Liver (tissue), 9 donors: ENCODE data around the gene F5. TPM values are rescaled to one million over a fixed set of nuclear protein-coding genes. Genes with fewer than 3 reads are reported as not detected.

Experiments used
- DNase-seq: peaks from one replicate; pipeline ENCODE4 v3.0.0-alpha.2; 2017; ENCODE audit warnings: low spot score
- H3K27ac ChIP-seq, 2 donors: one replicate each; pipeline ENCODE4 v1.7.0; 2013; ENCODE audit warnings: inconsistent platforms in 2 of 2, low read length in 2 of 2, control low read depth in 1 of 2, low read depth in 1 of 2, mild to moderate bottlenecking in 1 of 2
- H3K27me3 ChIP-seq, 4 donors: one replicate each; pipeline versions ENCODE4 v1.6.1 to v1.7.0; 2013; ENCODE audit warnings: low read length in 3 of 4, inconsistent platforms in 1 of 4, mild to moderate bottlenecking in 1 of 4, moderate library complexity in 1 of 4; ENCODE audit not compliant: control insufficient read depth in 4 of 4, insufficient read depth in 4 of 4
- H3K36me3 ChIP-seq, 4 donors: one replicate each; pipeline versions ENCODE4 v1.6.1 to v1.7.0; 2013; ENCODE audit warnings: low read length in 3 of 4, mild to moderate bottlenecking in 3 of 4, low read depth in 1 of 4, moderate library complexity in 1 of 4; ENCODE audit not compliant: control insufficient read depth in 4 of 4, insufficient read depth in 3 of 4
- H3K4me1 ChIP-seq, 4 donors: one replicate each; pipeline versions ENCODE4 v1.6.1 to v1.7.0; 2013; ENCODE audit warnings: low read length in 3 of 4, mild to moderate bottlenecking in 3 of 4, moderate library complexity in 1 of 4; ENCODE audit not compliant: control insufficient read depth in 4 of 4, insufficient read depth in 4 of 4
- H3K4me3 ChIP-seq, 3 donors: one replicate each; pipeline versions ENCODE4 v1.6.1 to v1.7.0; 2013; ENCODE audit warnings: low read length in 3 of 3, control low read depth in 1 of 3, low read depth in 1 of 3, mild to moderate bottlenecking in 1 of 3
- H3K9ac ChIP-seq, 2 donors: one replicate each; pipeline ENCODE4 v1.7.0; 2013; ENCODE audit warnings: low read length in 2 of 2, mild to moderate bottlenecking in 2 of 2, moderate library complexity in 2 of 2, control low read depth in 1 of 2, low read depth in 1 of 2
- H3K9me3 ChIP-seq, 4 donors: one replicate each; pipeline versions ENCODE4 v1.6.1 to v1.7.0; 2013; ENCODE audit warnings: low read length in 3 of 4; ENCODE audit not compliant: control insufficient read depth in 4 of 4
- EGR1 ChIP-seq, 2 donors: IDR thresholded peaks; 2 replicates each; pipeline ENCODE4 v1.6.1; 2016 to 2018; ENCODE audit warnings: antibody characterized with exemption in 2 of 2, low read depth in 2 of 2
- FOXA1 ChIP-seq: IDR thresholded peaks from 2 replicates; pipeline ENCODE4 v1.6.1; 2016; ENCODE audit warnings: antibody characterized with exemption
- FOXA2 ChIP-seq: IDR thresholded peaks from 2 replicates; pipeline ENCODE4 v1.6.1; 2016; ENCODE audit warnings: antibody characterized with exemption
- GABPA ChIP-seq, 2 donors: IDR thresholded peaks in 1 of 2; conservative IDR thresholded peaks in 1 of 2; 2 replicates each; pipeline ENCODE4 v1.6.1; 2016; ENCODE audit warnings: antibody characterized with exemption in 2 of 2, mild to moderate bottlenecking in 1 of 2, moderate library complexity in 1 of 2
- HNF4A ChIP-seq, 2 donors: conservative IDR thresholded peaks; 2 replicates each; pipeline ENCODE4 v1.6.1; 2016; ENCODE audit warnings: antibody characterized with exemption in 2 of 2, mild to moderate bottlenecking in 2 of 2
- HNF4G ChIP-seq: IDR thresholded peaks from 2 replicates; pipeline ENCODE4 v1.6.1; 2016; ENCODE audit warnings: antibody characterized with exemption
- JUND ChIP-seq, 2 donors: IDR thresholded peaks; 2 replicates each; pipeline ENCODE4 v1.6.1; 2016; ENCODE audit warnings: antibody characterized with exemption in 2 of 2
- NR2F2 ChIP-seq: IDR thresholded peaks from 2 replicates; pipeline ENCODE4 v1.6.1; 2016; ENCODE audit warnings: antibody characterized with exemption
- RAD21 ChIP-seq, 2 donors: IDR thresholded peaks; 2 replicates each; pipeline ENCODE4 v1.6.1; 2016; ENCODE audit warnings: antibody characterized with exemption in 2 of 2, mild to moderate bottlenecking in 2 of 2
- RXRA ChIP-seq, 2 donors: IDR thresholded peaks; 2 replicates each; pipeline ENCODE4 v1.6.1; 2017 to 2018; ENCODE audit warnings: antibody characterized with exemption in 2 of 2, mild to moderate bottlenecking in 1 of 2
- SP1 ChIP-seq: IDR thresholded peaks from 2 replicates; pipeline ENCODE4 v1.6.1; 2018; ENCODE audit warnings: antibody characterized with exemption, mild to moderate bottlenecking
- TAF1 ChIP-seq: conservative IDR thresholded peaks from 2 replicates; pipeline ENCODE4 v1.6.1; 2016; ENCODE audit warnings: antibody characterized with exemption, mild to moderate bottlenecking
- YY1 ChIP-seq: IDR thresholded peaks from 2 replicates; pipeline ENCODE4 v1.6.1; 2016; ENCODE audit warnings: antibody characterized with exemption, mild to moderate bottlenecking
- WGBS: extraction: QIAGEN DNeasy Blood & Tissue Kit; methylation state at CpG from one replicate; pipeline ENCODE4 v1.1.7; 2013; 5-methylcytosine and 5-hydroxymethylcytosine counted together
- polyA plus RNA-seq, 2 donors: library from polyadenylated mRNA; stranded (reverse) in 1 of 2; unstranded in 1 of 2; fragments of 200-250 nt in 1 of 2; fragments of >200 nt in 1 of 2; fragmentation: Nextera tagmentation in 1 of 2; extraction: Ambion mirVana in 1 of 2; gene quantifications; one replicate each; pipeline versions ENCODE4 v1.2.1 to v1.2.3, GENCODE V29; 2013 to 2015
- total RNA-seq, 2 donors: library from RNA; depleted of rRNA; stranded (reverse); fragments of >200 nt; gene quantifications; one replicate each; pipeline ENCODE4 v1.2.3, GENCODE V29; 2014
- TF ChIP-seq, protein P1 (sequence below): fragments of 150-350 bp; IDR thresholded peaks from 2 replicates; pipeline ENCODE4 v1.5.1; 2017; ENCODE audit warnings: improper control_type of control experiment, low read depth, low read length; ENCODE audit not compliant: missing input control
- TF ChIP-seq, protein P2 (sequence below): IDR thresholded peaks from 2 replicates; pipeline ENCODE4 v1.6.1; 2016; ENCODE audit warnings: antibody characterized with exemption
- TF ChIP-seq, protein P3 (sequence below): IDR thresholded peaks from 2 replicates; pipeline ENCODE4 v1.6.1; 2016; ENCODE audit warnings: antibody characterized with exemption, mild to moderate bottlenecking
- TF ChIP-seq, protein P4 (sequence below): IDR thresholded peaks from 2 replicates; pipeline ENCODE4 v1.6.1; 2016; ENCODE audit warnings: antibody characterized with exemption
- TF ChIP-seq, protein P5 (sequence below): IDR thresholded peaks from 2 replicates; pipeline ENCODE4 v1.6.1; 2016; ENCODE audit warnings: antibody characterized with exemption
- donor health status: healthy.
- donor health status: healthy.
- donor health status: healthy.
- donor health status: healthy.
- donor health status: healthy.

F5 gene
- total and polyA plus RNA-seq, 4 donors: 86.1 to 155 (median 129) TPM

DNA sequence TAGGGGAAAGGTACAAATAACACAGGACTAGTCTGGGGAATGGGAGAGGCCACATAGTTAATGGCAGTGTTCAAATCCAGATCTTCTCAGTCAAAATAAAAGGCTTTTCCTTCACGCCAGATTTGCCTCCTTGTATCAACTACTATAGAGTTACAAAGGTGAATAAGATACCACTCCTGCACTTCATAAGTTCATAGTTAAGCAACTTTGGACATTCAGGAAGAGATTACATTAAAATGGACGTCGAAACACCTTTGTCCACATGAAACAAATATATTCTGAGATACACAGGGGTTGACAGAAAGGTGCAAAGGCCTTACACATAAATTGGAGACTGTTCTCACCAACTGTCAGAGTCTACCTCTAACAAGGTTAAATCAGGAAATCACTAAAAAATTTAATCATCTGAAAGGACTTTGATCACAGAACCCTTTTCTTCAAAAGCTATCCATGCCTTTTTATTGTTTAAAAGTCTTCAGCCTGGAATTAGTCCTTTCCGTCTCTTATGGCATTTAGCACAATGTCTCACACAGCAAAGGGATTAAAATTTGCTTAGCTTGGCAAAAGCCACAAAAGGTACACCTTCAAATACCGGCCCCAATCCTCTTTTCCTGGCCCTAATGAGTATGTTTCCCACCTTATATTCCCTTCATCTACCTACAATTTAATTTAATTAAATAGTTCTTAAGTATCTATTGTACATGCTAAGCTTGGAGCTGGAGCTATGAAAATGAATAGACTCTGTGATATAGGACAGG is 8.1 kb downstream of the F5 start:
- TF ChIP-seq RXRA (IDR thresholded peaks at IDR 0.05): no peak
- TF ChIP-seq, protein P1, sequence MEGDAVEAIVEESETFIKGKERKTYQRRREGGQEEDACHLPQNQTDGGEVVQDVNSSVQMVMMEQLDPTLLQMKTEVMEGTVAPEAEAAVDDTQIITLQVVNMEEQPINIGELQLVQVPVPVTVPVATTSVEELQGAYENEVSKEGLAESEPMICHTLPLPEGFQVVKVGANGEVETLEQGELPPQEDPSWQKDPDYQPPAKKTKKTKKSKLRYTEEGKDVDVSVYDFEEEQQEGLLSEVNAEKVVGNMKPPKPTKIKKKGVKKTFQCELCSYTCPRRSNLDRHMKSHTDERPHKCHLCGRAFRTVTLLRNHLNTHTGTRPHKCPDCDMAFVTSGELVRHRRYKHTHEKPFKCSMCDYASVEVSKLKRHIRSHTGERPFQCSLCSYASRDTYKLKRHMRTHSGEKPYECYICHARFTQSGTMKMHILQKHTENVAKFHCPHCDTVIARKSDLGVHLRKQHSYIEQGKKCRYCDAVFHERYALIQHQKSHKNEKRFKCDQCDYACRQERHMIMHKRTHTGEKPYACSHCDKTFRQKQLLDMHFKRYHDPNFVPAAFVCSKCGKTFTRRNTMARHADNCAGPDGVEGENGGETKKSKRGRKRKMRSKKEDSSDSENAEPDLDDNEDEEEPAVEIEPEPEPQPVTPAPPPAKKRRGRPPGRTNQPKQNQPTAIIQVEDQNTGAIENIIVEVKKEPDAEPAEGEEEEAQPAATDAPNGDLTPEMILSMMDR: no peak
- TF ChIP-seq, protein P2, sequence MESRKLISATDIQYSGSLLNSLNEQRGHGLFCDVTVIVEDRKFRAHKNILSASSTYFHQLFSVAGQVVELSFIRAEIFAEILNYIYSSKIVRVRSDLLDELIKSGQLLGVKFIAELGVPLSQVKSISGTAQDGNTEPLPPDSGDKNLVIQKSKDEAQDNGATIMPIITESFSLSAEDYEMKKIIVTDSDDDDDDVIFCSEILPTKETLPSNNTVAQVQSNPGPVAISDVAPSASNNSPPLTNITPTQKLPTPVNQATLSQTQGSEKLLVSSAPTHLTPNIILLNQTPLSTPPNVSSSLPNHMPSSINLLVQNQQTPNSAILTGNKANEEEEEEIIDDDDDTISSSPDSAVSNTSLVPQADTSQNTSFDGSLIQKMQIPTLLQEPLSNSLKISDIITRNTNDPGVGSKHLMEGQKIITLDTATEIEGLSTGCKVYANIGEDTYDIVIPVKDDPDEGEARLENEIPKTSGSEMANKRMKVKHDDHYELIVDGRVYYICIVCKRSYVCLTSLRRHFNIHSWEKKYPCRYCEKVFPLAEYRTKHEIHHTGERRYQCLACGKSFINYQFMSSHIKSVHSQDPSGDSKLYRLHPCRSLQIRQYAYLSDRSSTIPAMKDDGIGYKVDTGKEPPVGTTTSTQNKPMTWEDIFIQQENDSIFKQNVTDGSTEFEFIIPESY: no peak
- peaks cover 2 to 18% (median 8%) of the 10 kb centered on the region in 4 donors for H3K36me3 ChIP-seq
- H3K4me1 ChIP-seq: peaks cover 17 to 69% (median 37%) of the 10 kb centered on the region in 4 donors
- no peaks in the 10 kb centered on the region for H3K27me3 ChIP-seq
- 58% methylated on average over 5 of the region's 5 CpGs for WGBS
- H3K27ac ChIP-seq: peak overlapping the region in 1 of 2 donors; percentile 16
- no peak for DNase-seq
- H3K9ac ChIP-seq: no peak overlapping the region
- no peaks in the 10 kb centered on the region for H3K9me3 ChIP-seq
- H3K4me3 ChIP-seq: no peak overlapping the region

DNA sequence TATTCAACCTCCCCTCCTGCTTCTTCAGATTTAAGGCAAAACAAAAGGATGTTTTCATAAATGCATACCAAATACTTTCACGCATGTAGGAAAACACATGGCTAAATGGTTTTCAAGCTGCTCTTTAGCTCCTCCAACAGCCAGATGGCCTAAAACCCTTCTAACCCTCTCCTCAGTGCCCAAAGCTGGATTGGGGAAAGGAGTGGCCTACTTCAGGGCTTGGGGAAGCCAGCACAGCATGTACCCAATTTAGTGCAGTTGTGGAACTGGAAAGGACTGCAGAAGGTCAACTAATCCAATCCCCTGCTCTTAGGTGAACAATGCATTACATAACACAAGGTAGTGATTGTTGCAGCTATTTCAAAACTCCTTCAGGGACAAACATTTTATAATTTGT is 9.3 kb downstream of the F5 start:
- Histone ChIP-seq H3K27me3 (no peaks in the 10 kb centered on the region), H3K27ac (peak overlapping the region in 1 of 2 donors; percentile 56), H3K9ac (no peak overlapping the region), H3K9me3 (no peaks in the 10 kb centered on the region), H3K4me1 (peaks cover 15 to 72% (median 46%) of the 10 kb centered on the region in 4 donors), H3K36me3 (peaks cover 2 to 18% (median 8%) of the 10 kb centered on the region in 4 donors), H3K4me3 (no peak overlapping the region)
- TF ChIP-seq FOXA1 (no peak), HNF4G (no peak), EGR1 (IDR thresholded peaks at IDR 0.05; ENCODE audit: low read depth in 2 of 2) (no peak), GABPA (IDR thresholded peaks at IDR 0.05 in 1 of 2, conservative IDR thresholded peaks at IDR 0.05 in 1 of 2) (no peak), FOXA2 (no peak), TAF1 (no peak), NR2F2 (no peak), SP1 (no peak), JUND (IDR thresholded peaks at IDR 0.05) (no peak), HNF4A (conservative IDR thresholded peaks at IDR 0.05) (no peak), YY1 (no peak), RAD21 (IDR thresholded peaks at IDR 0.05) (no peak), RXRA (IDR thresholded peaks at IDR 0.05) (no peak)
- TF ChIP-seq, protein P2: no peak
- TF ChIP-seq, protein P3, sequence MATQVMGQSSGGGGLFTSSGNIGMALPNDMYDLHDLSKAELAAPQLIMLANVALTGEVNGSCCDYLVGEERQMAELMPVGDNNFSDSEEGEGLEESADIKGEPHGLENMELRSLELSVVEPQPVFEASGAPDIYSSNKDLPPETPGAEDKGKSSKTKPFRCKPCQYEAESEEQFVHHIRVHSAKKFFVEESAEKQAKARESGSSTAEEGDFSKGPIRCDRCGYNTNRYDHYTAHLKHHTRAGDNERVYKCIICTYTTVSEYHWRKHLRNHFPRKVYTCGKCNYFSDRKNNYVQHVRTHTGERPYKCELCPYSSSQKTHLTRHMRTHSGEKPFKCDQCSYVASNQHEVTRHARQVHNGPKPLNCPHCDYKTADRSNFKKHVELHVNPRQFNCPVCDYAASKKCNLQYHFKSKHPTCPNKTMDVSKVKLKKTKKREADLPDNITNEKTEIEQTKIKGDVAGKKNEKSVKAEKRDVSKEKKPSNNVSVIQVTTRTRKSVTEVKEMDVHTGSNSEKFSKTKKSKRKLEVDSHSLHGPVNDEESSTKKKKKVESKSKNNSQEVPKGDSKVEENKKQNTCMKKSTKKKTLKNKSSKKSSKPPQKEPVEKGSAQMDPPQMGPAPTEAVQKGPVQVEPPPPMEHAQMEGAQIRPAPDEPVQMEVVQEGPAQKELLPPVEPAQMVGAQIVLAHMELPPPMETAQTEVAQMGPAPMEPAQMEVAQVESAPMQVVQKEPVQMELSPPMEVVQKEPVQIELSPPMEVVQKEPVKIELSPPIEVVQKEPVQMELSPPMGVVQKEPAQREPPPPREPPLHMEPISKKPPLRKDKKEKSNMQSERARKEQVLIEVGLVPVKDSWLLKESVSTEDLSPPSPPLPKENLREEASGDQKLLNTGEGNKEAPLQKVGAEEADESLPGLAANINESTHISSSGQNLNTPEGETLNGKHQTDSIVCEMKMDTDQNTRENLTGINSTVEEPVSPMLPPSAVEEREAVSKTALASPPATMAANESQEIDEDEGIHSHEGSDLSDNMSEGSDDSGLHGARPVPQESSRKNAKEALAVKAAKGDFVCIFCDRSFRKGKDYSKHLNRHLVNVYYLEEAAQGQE: no peak
- TF ChIP-seq, protein P1: no peak
- TF ChIP-seq, protein P4, sequence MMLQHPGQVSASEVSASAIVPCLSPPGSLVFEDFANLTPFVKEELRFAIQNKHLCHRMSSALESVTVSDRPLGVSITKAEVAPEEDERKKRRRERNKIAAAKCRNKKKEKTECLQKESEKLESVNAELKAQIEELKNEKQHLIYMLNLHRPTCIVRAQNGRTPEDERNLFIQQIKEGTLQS: no peak
- TF ChIP-seq, protein P5, sequence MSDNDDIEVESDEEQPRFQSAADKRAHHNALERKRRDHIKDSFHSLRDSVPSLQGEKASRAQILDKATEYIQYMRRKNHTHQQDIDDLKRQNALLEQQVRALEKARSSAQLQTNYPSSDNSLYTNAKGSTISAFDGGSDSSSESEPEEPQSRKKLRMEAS: no peak
- WGBS: 88% methylated on average over 1 of the region's 1 CpG
- DNase-seq: no peak
